HCT116 (cell line): ENCODE measurements around the gene COL19A1. TPM values are rescaled to one million over a fixed set of nuclear protein-coding genes. Genes with fewer than 3 reads are reported as not detected.

Source experiments
- ATAC-seq: fragments of 200-7000 bp; cut with Tn5 transposase; 2 replicates; pipeline ENCODE4 v1.9.1; 2020; ENCODE audit warnings: mild to moderate bottlenecking, moderate library complexity
- BruUV-seq: library from RNA; stranded (reverse); fragments of 400-500 nt; replicated peaks from 2 replicates; lab custom pipeline; 2021; lab: Mats Ljungman, UMichigan
- CTCF ChIA-PET: fragments of 300-600 bp; sonication (Branson Sonifier 250); formaldehyde crosslinking; loops from one replicate; lab custom pipeline; 2021; ENCODE audit warnings: antibody characterized with exemption; lab: Charles Lee
- POLR2A ChIA-PET: fragments of 300-600, 350-600 bp; sonication (Branson Sonifier 250); formaldehyde crosslinking; loops from one replicate; lab custom pipeline; 2021; ENCODE audit warnings: antibody characterized with exemption; lab: Charles Lee
- RAD21 ChIA-PET, 2 experiments: fragments of 300-600 bp; sonication (Branson Sonifier 250); formaldehyde crosslinking; loops; one replicate each; lab custom pipeline; 2023; ENCODE audit warnings: low total read pairs in 2 of 2; ENCODE audit not compliant: uncharacterized antibody in 2 of 2, unreplicated experiment in 2 of 2, low non-redundant PET in 1 of 2; lab: Charles Lee
- DNase-seq: peaks from one replicate; pipeline ENCODE4 v3.0.0-alpha.2; 2010; ENCODE audit warnings: low read depth, low spot score
- H2AFZ ChIP-seq: fragments of 200-600 bp; shearing (Covaris generic), sonication (generic); 2 replicates; pipeline ENCODE4 v1.6.1; 2017; ENCODE audit warnings: low read depth, mixed run types, mixed read lengths, antibody characterized with exemption, low read length; ENCODE audit not compliant: poor library complexity, severe bottlenecking
- H3K27ac ChIP-seq: 2 replicates; pipeline ENCODE4 v1.5.1; 2012; ENCODE audit warnings: low read depth, low read length
- H3K27me3 ChIP-seq: fragments of 200-600 bp; sonication (generic); 2 replicates; pipeline ENCODE4 v1.6.1; 2016; ENCODE audit warnings: mixed run types, low read length, mixed read lengths; ENCODE audit not compliant: insufficient read depth
- H3K36me3 ChIP-seq, 2 experiments: fragments of 200-500 bp in 1 of 2; fragments of 200-600 bp in 1 of 2; sonication (Bioruptor generic) in 1 of 2; sonication (generic) in 1 of 2; 2 replicates each; pipeline versions ENCODE4 v1.5.1 to v1.6.1; 2014 to 2016; ENCODE audit warnings: low read length in 2 of 2, inconsistent platforms in 1 of 2, mixed read lengths in 1 of 2, mixed run types in 1 of 2; ENCODE audit not compliant: insufficient read depth in 2 of 2, control insufficient read depth in 1 of 2
- H3K4me1 ChIP-seq, 2 experiments: fragments of 200-600 bp in 1 of 2; sonication (generic) in 1 of 2; 2 replicates each; pipeline versions ENCODE4 v1.5.1 to v1.6.1; 2012 to 2017; ENCODE audit warnings: low read length in 2 of 2, inconsistent platforms in 1 of 2, mild to moderate bottlenecking in 1 of 2, mixed read lengths in 1 of 2, mixed run types in 1 of 2, moderate library complexity in 1 of 2; ENCODE audit not compliant: insufficient read depth in 2 of 2, control insufficient read depth in 1 of 2
- H3K4me2 ChIP-seq: fragments of 200-600 bp; sonication (generic); 2 replicates; pipeline ENCODE4 v1.6.1; 2017; ENCODE audit warnings: mixed run types, low read length, mixed read lengths
- H3K4me3 ChIP-seq, 2 experiments: fragments of 200-600 bp in 1 of 2; sonication (generic) in 1 of 2; replicated peaks in 1 of 2; 2 replicates each; pipeline ENCODE4 v1.5.1; 2011 to 2016; ENCODE audit warnings: low read length in 2 of 2, control low read depth in 1 of 2, low read depth in 1 of 2, mild to moderate bottlenecking in 1 of 2, mixed read lengths in 1 of 2, mixed run types in 1 of 2
- H3K79me2 ChIP-seq: fragments of 200-600 bp; sonication (generic); 2 replicates; pipeline ENCODE4 v1.6.1; 2017; ENCODE audit warnings: mild to moderate bottlenecking, mixed run types, low read length, moderate library complexity, mixed read lengths; ENCODE audit not compliant: insufficient read depth
- H3K9ac ChIP-seq: fragments of 200-600 bp; sonication (generic); 2 replicates; pipeline ENCODE4 v1.6.1; 2016; ENCODE audit warnings: low read length, mixed read lengths
- H3K9me2 ChIP-seq: fragments of 200-600 bp; sonication (generic), shearing (Covaris generic); 2 replicates; pipeline ENCODE4 v1.6.1; 2017; ENCODE audit warnings: mixed run types, mild to moderate bottlenecking, moderate library complexity; ENCODE audit not compliant: insufficient read depth
- H3K9me3 ChIP-seq, 2 experiments: fragments of 200-500 bp in 1 of 2; fragments of 200-600 bp in 1 of 2; sonication (Bioruptor generic) in 1 of 2; sonication (generic) in 1 of 2; 2 replicates each; pipeline ENCODE4 v1.6.1; 2014 to 2017; ENCODE audit warnings: low read length in 2 of 2, mixed read lengths in 2 of 2, inconsistent platforms in 1 of 2, low read depth in 1 of 2, mild to moderate bottlenecking in 1 of 2, mixed run types in 1 of 2, moderate library complexity in 1 of 2; ENCODE audit not compliant: control insufficient read depth in 1 of 2, insufficient read depth in 1 of 2
- H4K20me1 ChIP-seq: fragments of 200-600 bp; sonication (generic), shearing (Covaris generic); 2 replicates; pipeline ENCODE4 v1.6.1; 2017; ENCODE audit warnings: mixed run types, mild to moderate bottlenecking, moderate library complexity; ENCODE audit not compliant: insufficient read depth
- CEBPB ChIP-seq: IDR thresholded peaks from 2 replicates; pipeline ENCODE4 v1.6.1; 2012; ENCODE audit warnings: low read depth
- ELF1 ChIP-seq: IDR thresholded peaks from 2 replicates; pipeline ENCODE4 v1.6.1; 2012; ENCODE audit warnings: low read depth, borderline replicate concordance
- EZH2phosphoT487 ChIP-seq: fragments of 200-600 bp; IDR thresholded peaks from 2 replicates; pipeline ENCODE4 v1.6.1; 2018; ENCODE audit warnings: antibody characterized with exemption, borderline replicate concordance
- FOSL1 ChIP-seq: IDR thresholded peaks from 2 replicates; pipeline ENCODE4 v1.6.1; 2012; ENCODE audit warnings: low read depth
- JUND ChIP-seq: IDR thresholded peaks from 2 replicates; pipeline ENCODE4 v1.6.1; 2012
- POLR2AphosphoS5 ChIP-seq: IDR thresholded peaks from 2 replicates; pipeline ENCODE4 v1.6.1; 2011; ENCODE audit warnings: mild to moderate bottlenecking, low read depth, low read length, moderate library complexity
- RAD21 ChIP-seq: IDR thresholded peaks from 2 replicates; pipeline ENCODE4 v1.6.1; 2012; ENCODE audit warnings: low read depth, mild to moderate bottlenecking
- SIN3A ChIP-seq: IDR thresholded peaks from 2 replicates; pipeline ENCODE4 v1.6.1; 2012; ENCODE audit warnings: low read depth
- SP1 ChIP-seq: IDR thresholded peaks from 2 replicates; pipeline ENCODE4 v1.6.1; 2012; ENCODE audit warnings: low read depth
- SRF ChIP-seq: IDR thresholded peaks from 2 replicates; pipeline ENCODE4 v1.6.1; 2012; ENCODE audit warnings: low read depth
- TCF7L2 ChIP-seq: IDR thresholded peaks from 2 replicates; pipeline ENCODE4 v1.7.0; 2011; ENCODE audit warnings: borderline replicate concordance, inconsistent platforms; ENCODE audit not compliant: insufficient read depth, insufficient read length; ENCODE audit errors: extremely low read depth
- ZFX ChIP-seq: fragments of 450-650 bp; IDR thresholded peaks from 2 replicates; pipeline ENCODE4 v1.6.1; 2017
- ZNF274 ChIP-seq: fragments of 200-500 bp; sonication (Bioruptor generic); IDR thresholded peaks from 2 replicates; pipeline ENCODE4 v1.6.1; 2014; ENCODE audit warnings: mild to moderate bottlenecking, low read depth, low read length, inconsistent platforms
- intact Hi-C: fragments of 100-400 bp; cut with micrococcal nuclease; formaldehyde crosslinking; loops from 2 replicates; pipeline ENCODE4 v1.10.0; 2022
- total RNA-seq: library from RNA; stranded (reverse); gene quantifications from one replicate; pipeline ENCODE4 v1.2.1, GENCODE V29; 2021; ENCODE audit not compliant: unreplicated experiment
- TF ChIP-seq, protein P1 (sequence below): IDR thresholded peaks from 2 replicates; pipeline ENCODE4 v1.6.1; 2011; ENCODE audit warnings: mild to moderate bottlenecking, low read length, moderate library complexity; ENCODE audit not compliant: insufficient replicate concordance; ENCODE audit errors: extremely low read depth
- TF ChIP-seq, protein P2 (sequence below), 3 experiments: fragments of 200-600 bp in 1 of 3; sonication (generic) in 1 of 3; IDR thresholded peaks in 2 of 3; conservative IDR thresholded peaks in 1 of 3; 2 replicates each; pipeline ENCODE4 v1.5.1; 2012 to 2017; ENCODE audit warnings: low read depth in 2 of 3, low read length in 2 of 3, antibody characterized with exemption in 1 of 3, borderline replicate concordance in 1 of 3, control low read depth in 1 of 3, mild to moderate bottlenecking in 1 of 3, mixed read lengths in 1 of 3, mixed run types in 1 of 3, moderate library complexity in 1 of 3; ENCODE audit not compliant: insufficient read depth in 1 of 3
- TF ChIP-seq, protein P3 (sequence below): IDR thresholded peaks from 2 replicates; pipeline ENCODE4 v1.6.1; 2012; ENCODE audit warnings: low read depth

Gene COL19A1
- total RNA-seq, 1 experiment from 2014 or later: not detected

DNA sequence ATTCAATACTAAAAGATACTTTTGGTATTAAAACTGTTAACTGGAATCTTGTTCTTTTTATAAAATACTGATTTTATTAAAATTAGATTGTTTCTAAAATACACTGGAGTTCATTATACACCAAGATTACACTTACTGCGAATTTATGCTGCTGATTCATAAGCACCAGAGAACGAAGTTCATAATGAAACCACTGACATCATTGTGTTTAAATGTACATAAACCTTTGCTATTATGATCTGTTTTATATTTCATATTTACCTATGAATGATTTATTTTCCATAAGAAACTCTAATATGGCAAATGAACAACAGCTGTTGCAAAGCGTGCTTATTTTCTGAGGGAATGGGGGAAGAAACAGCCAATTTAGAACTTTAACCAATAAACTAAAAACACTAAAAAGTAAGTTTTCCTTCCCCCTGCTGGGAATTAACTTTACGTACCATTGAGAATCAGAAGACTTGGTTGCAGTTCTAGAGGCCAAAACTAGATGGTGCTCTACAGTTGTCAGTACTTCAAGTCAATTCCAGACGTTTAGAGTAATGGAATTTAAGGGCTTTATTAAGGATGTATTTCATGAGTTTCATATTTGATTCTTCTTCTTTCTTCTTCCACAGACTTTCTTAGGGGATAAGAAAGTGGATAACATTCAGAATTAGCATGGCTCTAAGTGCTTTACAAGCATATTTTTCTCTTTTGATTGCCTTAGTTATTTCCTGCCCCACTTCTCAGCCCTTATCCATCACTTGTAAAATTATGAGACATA lies 30.8 kb upstream of the COL19A1 start:
- CTCF ChIA-PET: interaction anchor here (1.6 to 1.9 kb wide), 3 partner anchors 38 to 273 kb away, joined by 4 to 6 read pairs (median 5); no protein-coding TSS in a partner anchor
- Histone ChIP-seq H3K4me1 (no peaks in the 10 kb centered on the region), H3K9me2 (no peaks in the 10 kb centered on the region), H4K20me1 (no peaks in the 10 kb centered on the region), H3K4me2 (peak overlapping the region; percentile 18; the same call in 1 of the 2 replicates), H2AFZ (peak overlapping the region; percentile 19), H3K4me3 (no peak overlapping the region), H3K79me2 (no peaks in the 10 kb centered on the region), H3K27me3 (0 out of 2 replicates have a peak, but pooled peaks cover 3% of the 10 kb centered on the region), H3K36me3 (no peaks in the 10 kb centered on the region), H3K9me3 (no peaks in the 10 kb centered on the region), H3K9ac (no peak overlapping the region), H3K27ac (no peak overlapping the region)
- ATAC-seq (peak; percentile 81), DNase-seq (peak; percentile 56)
- BruUV-seq: no TSS peak
- TF ChIP-seq SRF: no peak
- no peak for TF ChIP-seq ZFX
- no peak for TF ChIP-seq SIN3A
- TF ChIP-seq POLR2AphosphoS5: no peak
- TF ChIP-seq TCF7L2: no peak
- TF ChIP-seq ZNF274: no peak
- no peak for TF ChIP-seq ELF1
- no peak for TF ChIP-seq CEBPB
- peak; percentile 49 for TF ChIP-seq RAD21
- TF ChIP-seq FOSL1: no peak
- TF ChIP-seq JUND: no peak
- TF ChIP-seq, protein P1, sequence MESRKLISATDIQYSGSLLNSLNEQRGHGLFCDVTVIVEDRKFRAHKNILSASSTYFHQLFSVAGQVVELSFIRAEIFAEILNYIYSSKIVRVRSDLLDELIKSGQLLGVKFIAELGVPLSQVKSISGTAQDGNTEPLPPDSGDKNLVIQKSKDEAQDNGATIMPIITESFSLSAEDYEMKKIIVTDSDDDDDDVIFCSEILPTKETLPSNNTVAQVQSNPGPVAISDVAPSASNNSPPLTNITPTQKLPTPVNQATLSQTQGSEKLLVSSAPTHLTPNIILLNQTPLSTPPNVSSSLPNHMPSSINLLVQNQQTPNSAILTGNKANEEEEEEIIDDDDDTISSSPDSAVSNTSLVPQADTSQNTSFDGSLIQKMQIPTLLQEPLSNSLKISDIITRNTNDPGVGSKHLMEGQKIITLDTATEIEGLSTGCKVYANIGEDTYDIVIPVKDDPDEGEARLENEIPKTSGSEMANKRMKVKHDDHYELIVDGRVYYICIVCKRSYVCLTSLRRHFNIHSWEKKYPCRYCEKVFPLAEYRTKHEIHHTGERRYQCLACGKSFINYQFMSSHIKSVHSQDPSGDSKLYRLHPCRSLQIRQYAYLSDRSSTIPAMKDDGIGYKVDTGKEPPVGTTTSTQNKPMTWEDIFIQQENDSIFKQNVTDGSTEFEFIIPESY: no peak
- TF ChIP-seq, protein P2, sequence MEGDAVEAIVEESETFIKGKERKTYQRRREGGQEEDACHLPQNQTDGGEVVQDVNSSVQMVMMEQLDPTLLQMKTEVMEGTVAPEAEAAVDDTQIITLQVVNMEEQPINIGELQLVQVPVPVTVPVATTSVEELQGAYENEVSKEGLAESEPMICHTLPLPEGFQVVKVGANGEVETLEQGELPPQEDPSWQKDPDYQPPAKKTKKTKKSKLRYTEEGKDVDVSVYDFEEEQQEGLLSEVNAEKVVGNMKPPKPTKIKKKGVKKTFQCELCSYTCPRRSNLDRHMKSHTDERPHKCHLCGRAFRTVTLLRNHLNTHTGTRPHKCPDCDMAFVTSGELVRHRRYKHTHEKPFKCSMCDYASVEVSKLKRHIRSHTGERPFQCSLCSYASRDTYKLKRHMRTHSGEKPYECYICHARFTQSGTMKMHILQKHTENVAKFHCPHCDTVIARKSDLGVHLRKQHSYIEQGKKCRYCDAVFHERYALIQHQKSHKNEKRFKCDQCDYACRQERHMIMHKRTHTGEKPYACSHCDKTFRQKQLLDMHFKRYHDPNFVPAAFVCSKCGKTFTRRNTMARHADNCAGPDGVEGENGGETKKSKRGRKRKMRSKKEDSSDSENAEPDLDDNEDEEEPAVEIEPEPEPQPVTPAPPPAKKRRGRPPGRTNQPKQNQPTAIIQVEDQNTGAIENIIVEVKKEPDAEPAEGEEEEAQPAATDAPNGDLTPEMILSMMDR (IDR thresholded peaks at IDR 0.05 in 2 of 3, conservative IDR thresholded peaks at IDR 0.05 in 1 of 3; ENCODE audit: borderline replicate concordance in 1 of 3, insufficient read depth in 1 of 3, low read depth in 2 of 3, low read length in 2 of 3): peak; percentile 30 to 80 (median 75); a peak in 5 of 6 replicates
- TF ChIP-seq EZH2phosphoT487: no peak
- TF ChIP-seq SP1: no peak
- TF ChIP-seq, protein P3, sequence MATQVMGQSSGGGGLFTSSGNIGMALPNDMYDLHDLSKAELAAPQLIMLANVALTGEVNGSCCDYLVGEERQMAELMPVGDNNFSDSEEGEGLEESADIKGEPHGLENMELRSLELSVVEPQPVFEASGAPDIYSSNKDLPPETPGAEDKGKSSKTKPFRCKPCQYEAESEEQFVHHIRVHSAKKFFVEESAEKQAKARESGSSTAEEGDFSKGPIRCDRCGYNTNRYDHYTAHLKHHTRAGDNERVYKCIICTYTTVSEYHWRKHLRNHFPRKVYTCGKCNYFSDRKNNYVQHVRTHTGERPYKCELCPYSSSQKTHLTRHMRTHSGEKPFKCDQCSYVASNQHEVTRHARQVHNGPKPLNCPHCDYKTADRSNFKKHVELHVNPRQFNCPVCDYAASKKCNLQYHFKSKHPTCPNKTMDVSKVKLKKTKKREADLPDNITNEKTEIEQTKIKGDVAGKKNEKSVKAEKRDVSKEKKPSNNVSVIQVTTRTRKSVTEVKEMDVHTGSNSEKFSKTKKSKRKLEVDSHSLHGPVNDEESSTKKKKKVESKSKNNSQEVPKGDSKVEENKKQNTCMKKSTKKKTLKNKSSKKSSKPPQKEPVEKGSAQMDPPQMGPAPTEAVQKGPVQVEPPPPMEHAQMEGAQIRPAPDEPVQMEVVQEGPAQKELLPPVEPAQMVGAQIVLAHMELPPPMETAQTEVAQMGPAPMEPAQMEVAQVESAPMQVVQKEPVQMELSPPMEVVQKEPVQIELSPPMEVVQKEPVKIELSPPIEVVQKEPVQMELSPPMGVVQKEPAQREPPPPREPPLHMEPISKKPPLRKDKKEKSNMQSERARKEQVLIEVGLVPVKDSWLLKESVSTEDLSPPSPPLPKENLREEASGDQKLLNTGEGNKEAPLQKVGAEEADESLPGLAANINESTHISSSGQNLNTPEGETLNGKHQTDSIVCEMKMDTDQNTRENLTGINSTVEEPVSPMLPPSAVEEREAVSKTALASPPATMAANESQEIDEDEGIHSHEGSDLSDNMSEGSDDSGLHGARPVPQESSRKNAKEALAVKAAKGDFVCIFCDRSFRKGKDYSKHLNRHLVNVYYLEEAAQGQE: no peak
- POLR2A ChIA-PET: no interaction called here
- intact Hi-C loops: loop anchor here (5.0 to 10.0 kb wide), 2 partner anchors 272 to 329 kb away; no protein-coding TSS in a partner anchor
- RAD21 ChIA-PET: no interaction called here
